ENCODE results near the gene TGM2.

- no peak for TF ChIP-seq EZH2 (IDR thresholded peaks at IDR 0.05; ENCODE audit: low read length)
- TF ChIP-seq CTCF (optimal IDR thresholded peaks at IDR 0.05 in 1 of 3, IDR thresholded peaks at IDR 0.05 in 1 of 3, conservative IDR thresholded peaks at IDR 0.05 in 1 of 3; ENCODE audit: extremely low read depth in 1 of 3, insufficient read depth in 2 of 3, low read length in 3 of 3): no peak
These were observed 13.5 kb upstream of the TGM2 start for GRCh38 chr20:38178581-38178980.
